Ishikawa (cell line): ENCODE measurements around the gene ZNF764.

Experiments
- EP300 ChIP-seq: IDR thresholded peaks from 2 replicates; pipeline ENCODE4 v1.6.1; 2012; ENCODE audit warnings: borderline replicate concordance
- NFIC ChIP-seq: IDR thresholded peaks from 2 replicates; pipeline ENCODE4 v1.6.1; 2012
- RAD21 ChIP-seq: IDR thresholded peaks from 2 replicates; pipeline ENCODE4 v1.6.1; 2012; ENCODE audit warnings: low read depth
- REST ChIP-seq: IDR thresholded peaks from 2 replicates; pipeline ENCODE4 v1.6.1; 2012; ENCODE audit warnings: low read depth, mild to moderate bottlenecking
- TAF1 ChIP-seq: IDR thresholded peaks from 2 replicates; pipeline ENCODE4 v1.6.1; 2012; ENCODE audit warnings: low read depth, mild to moderate bottlenecking
- TEAD4 ChIP-seq: IDR thresholded peaks from 2 replicates; pipeline ENCODE4 v1.6.1; 2012
- USF1 ChIP-seq: IDR thresholded peaks from 2 replicates; pipeline ENCODE4 v1.6.1; 2012
- YY1 ChIP-seq: IDR thresholded peaks from 2 replicates; pipeline ENCODE4 v1.6.1; 2012; ENCODE audit warnings: low read depth
- ZBTB7A ChIP-seq: IDR thresholded peaks from 2 replicates; pipeline ENCODE4 v1.6.1; 2012; ENCODE audit warnings: low read depth

DNA sequence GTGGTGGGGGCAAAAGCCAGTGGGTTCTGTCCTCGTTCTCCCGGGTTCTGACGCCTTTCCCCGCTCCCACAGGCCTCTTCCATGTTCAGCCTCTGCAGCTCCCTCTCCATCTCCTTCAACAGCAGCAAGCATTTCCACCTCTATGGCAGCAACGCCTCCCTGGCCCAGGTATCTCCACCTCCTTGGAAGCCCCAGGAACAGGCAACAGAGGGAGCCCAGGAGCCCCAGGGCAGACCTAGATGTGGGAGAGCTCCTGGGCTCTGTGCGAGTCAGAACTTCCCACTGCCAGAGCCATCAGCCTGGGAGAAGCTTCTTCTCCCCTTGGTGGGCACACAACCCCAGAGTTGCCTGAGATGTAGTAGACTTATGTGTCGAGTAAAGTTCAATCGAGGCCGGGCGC is 39.6 kb downstream of the ZNF764 start:
- TF ChIP-seq REST (no peak), TAF1 (no peak), ZBTB7A (no peak), EP300 (no peak), NFIC (no peak), YY1 (no peak), USF1 (no peak), RAD21 (no peak), TEAD4 (no peak)
